ENCODE data around the gene VSTM4.

GRCh38 chr10:49092477-49092876, 22.8 kb downstream of the VSTM4 start:
- no peak for TF ChIP-seq TAF1 (conservative IDR thresholded peaks at IDR 0.05)
- TF ChIP-seq EGR1 (IDR thresholded peaks at IDR 0.05; ENCODE audit: low read depth in 2 of 2) = no peak
- TF ChIP-seq CTCF (IDR thresholded peaks at IDR 0.05; ENCODE audit: low read depth, low read length, missing input control) = no peak
- no peak for TF ChIP-seq RAD21 (IDR thresholded peaks at IDR 0.05)
- TF ChIP-seq REST (IDR thresholded peaks at IDR 0.05) = no peak
- TF ChIP-seq MAX (IDR thresholded peaks at IDR 0.05) = no peak
- TF ChIP-seq GABPA (IDR thresholded peaks at IDR 0.05 in 1 of 2, conservative IDR thresholded peaks at IDR 0.05 in 1 of 2) = no peak
- TF ChIP-seq ZBTB33 (IDR thresholded peaks at IDR 0.05) = no peak
- no peak for TF ChIP-seq ATF3 (IDR thresholded peaks at IDR 0.05)
- no peak for TF ChIP-seq FOXA1 (IDR thresholded peaks at IDR 0.05)
- no peak for TF ChIP-seq YY1 (IDR thresholded peaks at IDR 0.05)
- TF ChIP-seq SP1 (IDR thresholded peaks at IDR 0.05) = no peak
- TF ChIP-seq JUND (IDR thresholded peaks at IDR 0.05) = no peak

All from liver (tissue), 3 donors.